H1 (cell line): ENCODE data around the gene SEC14L6. TPM values are rescaled to one million over a fixed set of nuclear protein-coding genes. Genes with fewer than 3 reads are reported as not detected.

ENCODE experiments used
- CTCF ChIA-PET: fragments of 300-600 bp; sonication (Branson Sonifier 250); formaldehyde crosslinking; loops from one replicate; lab custom pipeline; 2021; ENCODE audit not compliant: partially characterized antibody; lab: Charles Lee
- POLR2A ChIA-PET: fragments of 300-600 bp; sonication (Branson Sonifier 250); formaldehyde crosslinking; loops from one replicate; lab custom pipeline; 2021; ENCODE audit warnings: inconsistent platforms; ENCODE audit not compliant: partially characterized antibody; lab: Charles Lee
- DNase-seq, 2 experiments: peaks; one replicate each; pipeline versions ENCODE4 v3.0.0 to v3.0.0-alpha.2; 2010 to 2022; ENCODE audit warnings: low spot score in 2 of 2, low read depth in 1 of 2, mixed read lengths in 1 of 2
- FAIRE-seq: peaks from 2 replicates; lab custom pipeline; 2011; peaks lifted over from hg19 to GRCh38; lab: Jason Lieb, UNC
- H2AFZ ChIP-seq: 2 replicates; pipeline ENCODE4 v1.8.1; 2012; ENCODE audit warnings: low read length, inconsistent platforms
- H2AK5ac ChIP-seq: 2 replicates; pipeline ENCODE4 v1.6.1; 2013; ENCODE audit warnings: low read depth, low read length
- H2BK120ac ChIP-seq: replicated peaks from 2 replicates; pipeline ENCODE3; 2013; ENCODE audit warnings: low read depth, low read length, inconsistent platforms
- H2BK12ac ChIP-seq: 2 replicates; pipeline ENCODE4 v1.6.1; 2013; ENCODE audit warnings: low read depth, low read length
- H2BK15ac ChIP-seq: 2 replicates; pipeline ENCODE4 v1.6.1; 2013; ENCODE audit warnings: low read length
- H2BK20ac ChIP-seq: 2 replicates; pipeline ENCODE4 v1.6.1; 2013; ENCODE audit warnings: low read length
- H2BK5ac ChIP-seq: 2 replicates; pipeline ENCODE4 v1.6.1; 2013; ENCODE audit warnings: low read depth, low read length
- H3K14ac ChIP-seq: 2 replicates; pipeline ENCODE4 v1.6.1; 2013; ENCODE audit warnings: inconsistent platforms; ENCODE audit not compliant: insufficient read length
- H3K18ac ChIP-seq: 2 replicates; pipeline ENCODE4 v1.6.1; 2013; ENCODE audit warnings: low read length; ENCODE audit errors: extremely low read depth
- H3K23ac ChIP-seq: 2 replicates; pipeline ENCODE4 v1.6.1; 2013; ENCODE audit warnings: inconsistent platforms; ENCODE audit not compliant: insufficient read length
- H3K23me2 ChIP-seq: 2 replicates; pipeline ENCODE4 v1.6.1; 2013; ENCODE audit warnings: low read depth, low read length
- H3K27ac ChIP-seq: 2 replicates; pipeline ENCODE4 v1.6.1; 2011; ENCODE audit warnings: low read depth, low read length, inconsistent platforms
- H3K27me3 ChIP-seq, 4 experiments: replicated peaks in 1 of 4; 1 replicate in 1 of 4; 2 replicates in 3 of 4; pipeline versions ENCODE4 v1.6.1 to v1.8.1; 2011 to 2013; ENCODE audit warnings: low read length in 3 of 4, mild to moderate bottlenecking in 3 of 4, inconsistent platforms in 2 of 4, mixed read lengths in 2 of 4, moderate library complexity in 1 of 4; ENCODE audit not compliant: control insufficient read depth in 3 of 4, insufficient read depth in 3 of 4; ENCODE audit errors: extremely low read depth in 1 of 4
- H3K36me3 ChIP-seq, 4 experiments: 2 replicates each; pipeline versions ENCODE4 v1.6.1 to v1.8.1; 2011 to 2013; ENCODE audit warnings: mild to moderate bottlenecking in 4 of 4, low read length in 3 of 4, moderate library complexity in 2 of 4, control low read depth in 1 of 4, inconsistent platforms in 1 of 4; ENCODE audit not compliant: insufficient read depth in 4 of 4, control insufficient read depth in 2 of 4
- H3K4ac ChIP-seq: replicated peaks from 2 replicates; pipeline ENCODE3; 2013; ENCODE audit warnings: low read length, low read depth, mixed read lengths, inconsistent platforms; ENCODE audit not compliant: insufficient read length
- H3K4me1 ChIP-seq, 4 experiments: replicated peaks in 1 of 4; 1 replicate in 1 of 4; 2 replicates in 3 of 4; pipeline versions ENCODE4 v1.6.1 to v1.8.1; 2011 to 2013; ENCODE audit warnings: low read length in 3 of 4, inconsistent platforms in 2 of 4, mixed read lengths in 1 of 4; ENCODE audit not compliant: insufficient read depth in 4 of 4, control insufficient read depth in 3 of 4
- H3K4me2 ChIP-seq, 2 experiments: 2 replicates each; pipeline versions ENCODE4 v1.6.1 to v1.8.1; 2011 to 2013; ENCODE audit warnings: low read depth in 2 of 2, low read length in 2 of 2, control low read depth in 1 of 2, inconsistent platforms in 1 of 2, mild to moderate bottlenecking in 1 of 2; ENCODE audit not compliant: insufficient read depth in 1 of 2
- H3K4me3 ChIP-seq, 4 experiments: fragments of 200-600, 300-600 bp in 1 of 4; sonication (generic), shearing (Covaris generic), sonication (Bioruptor Twin) in 1 of 4; 2 replicates each; pipeline versions ENCODE4 v1.5.1 to v1.8.1; 2011 to 2016; ENCODE audit warnings: low read length in 4 of 4, low read depth in 3 of 4, control low read depth in 2 of 4, inconsistent platforms in 2 of 4, mild to moderate bottlenecking in 2 of 4, mixed read lengths in 1 of 4, moderate library complexity in 1 of 4; ENCODE audit not compliant: insufficient read depth in 2 of 4; ENCODE audit errors: extremely low read depth in 1 of 4
- H3K56ac ChIP-seq: replicated peaks from 2 replicates; pipeline ENCODE3; 2013; ENCODE audit warnings: low read depth, mild to moderate bottlenecking, mixed read lengths, low read length, inconsistent platforms; ENCODE audit not compliant: insufficient read length
- H3K79me1 ChIP-seq: 2 replicates; pipeline ENCODE4 v1.6.1; 2013; ENCODE audit warnings: low read depth, low read length, control low read depth
- H3K79me2 ChIP-seq, 2 experiments: 2 replicates each; pipeline versions ENCODE4 v1.6.1 to v1.8.1; 2012 to 2013; ENCODE audit warnings: low read length in 2 of 2, mild to moderate bottlenecking in 2 of 2, inconsistent platforms in 1 of 2; ENCODE audit not compliant: insufficient read depth in 2 of 2, control insufficient read depth in 1 of 2
- H3K9ac ChIP-seq, 4 experiments: replicated peaks in 1 of 4; 1 replicate in 1 of 4; 2 replicates in 3 of 4; pipeline versions ENCODE4 v1.6.1 to v1.8.1; 2011 to 2013; ENCODE audit warnings: low read depth in 3 of 4, low read length in 3 of 4, control low read depth in 2 of 4, mild to moderate bottlenecking in 2 of 4, moderate library complexity in 2 of 4, inconsistent platforms in 1 of 4; ENCODE audit errors: extremely low read depth in 1 of 4
- H3K9me3 ChIP-seq, 2 experiments: 2 replicates each; pipeline versions ENCODE4 v1.6.1 to v1.8.1; 2012 to 2013; ENCODE audit warnings: mild to moderate bottlenecking in 2 of 2, moderate library complexity in 2 of 2, control low read depth in 1 of 2, inconsistent platforms in 1 of 2, low read depth in 1 of 2, low read length in 1 of 2, mixed read lengths in 1 of 2; ENCODE audit not compliant: insufficient read depth in 2 of 2
- H4K20me1 ChIP-seq, 2 experiments: replicated peaks in 1 of 2; 2 replicates each; pipeline versions ENCODE3 to v1.8.1; 2011 to 2013; ENCODE audit warnings: inconsistent platforms in 2 of 2, low read length in 2 of 2, mild to moderate bottlenecking in 1 of 2; ENCODE audit not compliant: insufficient read depth in 2 of 2, control insufficient read depth in 1 of 2
- H4K5ac ChIP-seq: 2 replicates; pipeline ENCODE4 v1.6.1; 2013; ENCODE audit warnings: low read length, low read depth, mixed read lengths, inconsistent platforms; ENCODE audit not compliant: insufficient read length
- H4K8ac ChIP-seq: 2 replicates; pipeline ENCODE4 v1.8.0; 2013; ENCODE audit warnings: mild to moderate bottlenecking, moderate library complexity, low read length, inconsistent platforms; ENCODE audit not compliant: insufficient read depth; ENCODE audit errors: extremely low read depth
- H4K91ac ChIP-seq: replicated peaks from 2 replicates; pipeline ENCODE3; 2013; ENCODE audit warnings: low read length, mixed read lengths, inconsistent platforms; ENCODE audit not compliant: insufficient read length
- BCL11A ChIP-seq, 2 experiments: IDR thresholded peaks; one replicate each; pipeline ENCODE4 v1.6.1; 2011; ENCODE audit warnings: low read depth in 2 of 2, low read length in 2 of 2, mild to moderate bottlenecking in 2 of 2
- CBX5 ChIP-seq: fragments of 300-800, 300-1000 bp; sonication (generic); IDR thresholded peaks from 2 replicates; pipeline ENCODE4 v1.7.1; 2016; ENCODE audit warnings: antibody characterized with exemption, low read length, low read depth
- E2F6 ChIP-seq: IDR thresholded peaks from 2 replicates; pipeline ENCODE4 v1.6.1; 2012; ENCODE audit warnings: inconsistent platforms
- GABPA ChIP-seq: IDR thresholded peaks from 2 replicates; pipeline ENCODE4 v1.6.1; 2011; ENCODE audit warnings: mild to moderate bottlenecking, low read length, moderate library complexity, borderline replicate concordance; ENCODE audit not compliant: insufficient read depth
- GTF2F1 ChIP-seq: IDR thresholded peaks from 2 replicates; pipeline ENCODE4 v1.6.1; 2012; ENCODE audit warnings: low read depth, low read length, improper control_type of control experiment, borderline replicate concordance
- RFX5 ChIP-seq: IDR thresholded peaks from 2 replicates; pipeline ENCODE4 v1.6.1; 2011; ENCODE audit warnings: low read depth, low read length, improper control_type of control experiment, borderline replicate concordance
- RXRA ChIP-seq: IDR thresholded peaks from 2 replicates; pipeline ENCODE4 v1.6.1; 2011; ENCODE audit warnings: low read depth, mild to moderate bottlenecking, low read length, moderate library complexity; ENCODE audit not compliant: insufficient read depth
- SIRT6 ChIP-seq: IDR thresholded peaks from one replicate; pipeline ENCODE4 v1.7.1; 2012; ENCODE audit warnings: low read length, inconsistent platforms
- TAF7 ChIP-seq: optimal IDR thresholded peaks from 2 replicates; pipeline ENCODE3; 2011; ENCODE audit warnings: low read depth, mild to moderate bottlenecking, inconsistent platforms, low read length, moderate library complexity, borderline replicate concordance
- TBP ChIP-seq: IDR thresholded peaks from 2 replicates; pipeline ENCODE4 v1.6.1; 2011; ENCODE audit warnings: low read depth, low read length, improper control_type of control experiment
- WGBS, 2 experiments: shearing (Covaris generic) in 1 of 2; methylation state at CpG; one replicate each; pipeline versions ENCODE4 v1.1.6 to v1.1.7; 2013 to 2015; ENCODE audit warnings: low lambda C conversion rate in 2 of 2, mixed read lengths in 2 of 2, inconsistent platforms in 1 of 2, low coverage in 1 of 2, missing lambda C conversion rate in 1 of 2; ENCODE audit not compliant: insufficient replicate concordance in 2 of 2, insufficient coverage in 1 of 2, insufficient read length in 1 of 2; ENCODE audit errors: extremely low coverage in 1 of 2, missing lambda C conversion rate in 1 of 2; 5-methylcytosine and 5-hydroxymethylcytosine counted together
- polyA plus RNA-seq, 7 experiments: library from polyadenylated mRNA; depleted of rRNA in 3 of 7; stranded (reverse) in 5 of 7; unstranded in 2 of 7; fragments of >200 nt in 5 of 7; fragments of 200-250 nt in 2 of 7; gene quantifications; 1 replicate in 5 of 7; 2 replicates in 1 of 7; 4 replicates in 1 of 7; pipeline versions ENCODE4 v1.2.1 to v1.2.3, GENCODE V29; 2011 to 2013; ENCODE audit warnings: missing spikeins in 2 of 7, mixed read lengths in 2 of 7
- total RNA-seq: library from RNA; stranded (reverse); fragmentation: NEBNext Ultra II Directional; extraction: Animal tissue kit (Norgen Biotek cat#: 25700); gene quantifications from 2 replicates; pipeline ENCODE4 v1.2.1, GENCODE V29; 2021

The SEC14L6 gene
- total and polyA plus RNA-seq, 2 of the 8 experiments (the other 6 are each of a cell fraction or from before 2014, with no cell fraction given) = 0.63 to 2.1 TPM

- H2AFZ ChIP-seq = no peak overlapping the region
- no peak overlapping the region for H3K14ac ChIP-seq
- no peak overlapping the region for H3K23ac ChIP-seq
- H2BK5ac ChIP-seq = no peak overlapping the region
- ChIA-PET CTCF (interaction anchor here (1.0 to 3.4 kb wide), 8 partner anchors 9 to 163 kb away, joined by 3 to 12 read pairs (median 6); no protein-coding TSS in a partner anchor), POLR2A (interaction anchor here (1.7 kb wide), 1 partner anchor 10 kb away, joined by 7 read pairs; no protein-coding TSS in a partner anchor)
- no peak overlapping the region for H4K5ac ChIP-seq
- no peaks in the 10 kb centered on the region for H3K9me3 ChIP-seq
- H3K27me3 ChIP-seq = no peaks in the 10 kb centered on the region
- H3K79me1 ChIP-seq = peaks cover 3% of the 10 kb centered on the region
- no peak overlapping the region for H4K91ac ChIP-seq
- no peak for FAIRE-seq
- H3K4me3 ChIP-seq = no peak overlapping the region
- H3K27ac ChIP-seq = no peak overlapping the region
- no peak overlapping the region for H2BK120ac ChIP-seq
- 92% methylated on average over 6 of the region's 6 CpGs; no CpG with 5 or more reads in 1 of the 2 experiments for WGBS, 2 experiments
- peaks cover 10% of the 10 kb centered on the region; the same call in 1 of the 2 replicates for H3K23me2 ChIP-seq
- H3K9ac ChIP-seq = no peak overlapping the region
- H2BK12ac ChIP-seq = no peak overlapping the region
- H2AK5ac ChIP-seq = no peak overlapping the region
- no peak overlapping the region for H3K18ac ChIP-seq
- H2BK20ac ChIP-seq = no peak overlapping the region
- H3K4ac ChIP-seq = no peak overlapping the region
- H3K79me2 ChIP-seq = no peaks in the 10 kb centered on the region; a peak in 1 of 4 replicates
- H4K20me1 ChIP-seq = peaks cover 0 to 8% of the 10 kb centered on the region in 2 experiments
- no peak overlapping the region for H3K56ac ChIP-seq
- 0 out of 2 replicates have a peak overlapping the region, but pooled peaks have one; percentile 31 for H2BK15ac ChIP-seq
- DNase-seq = no peak
- H4K8ac ChIP-seq = no peak overlapping the region
- peaks cover 0 to 15% (median 6%) of the 10 kb centered on the region in 4 experiments; a peak in 6 of 7 replicates for H3K4me1 ChIP-seq
- H3K4me2 ChIP-seq = no peak overlapping the region
- peaks cover 7 to 16% (median 12%) of the 10 kb centered on the region in 4 experiments; a peak in 6 of 8 replicates for H3K36me3 ChIP-seq
- TF ChIP-seq TBP (no peak), RXRA (no peak), GTF2F1 (no peak), GABPA (no peak), E2F6 (no peak), BCL11A (IDR thresholded peaks at IDR 0.05; ENCODE audit: low read depth in 2 of 2, low read length in 2 of 2) (no peak), TAF7 (no peak), CBX5 (no peak), SIRT6 (no peak), RFX5 (no peak)
Measured at GRCh38 chr22:30572210-30572609, 25.7 kb upstream of the SEC14L6 start.
